Skeletal muscle cell (primary cell): Measurements from ENCODE around the gene CIBAR2.
A peak's percentile ranks its signal among the peaks of the same experiment; 100 is the strongest.

Source experiments
- DNase-seq: peaks from one replicate; pipeline ENCODE4 v3.0.0-alpha.2; 2010; ENCODE audit warnings: low read depth
- H3K4me3 ChIP-seq: 2 replicates; pipeline ENCODE4 v1.5.1; 2011; ENCODE audit warnings: low read depth, mild to moderate bottlenecking, control low read depth, low read length, moderate library complexity

Gene CIBAR2

GRCh38 chr16:85145734-85146531, 33.7 kb upstream of the CIBAR2 start:
- DNase-seq = no peak
- H3K4me3 ChIP-seq = no peak overlapping the region

DNA sequence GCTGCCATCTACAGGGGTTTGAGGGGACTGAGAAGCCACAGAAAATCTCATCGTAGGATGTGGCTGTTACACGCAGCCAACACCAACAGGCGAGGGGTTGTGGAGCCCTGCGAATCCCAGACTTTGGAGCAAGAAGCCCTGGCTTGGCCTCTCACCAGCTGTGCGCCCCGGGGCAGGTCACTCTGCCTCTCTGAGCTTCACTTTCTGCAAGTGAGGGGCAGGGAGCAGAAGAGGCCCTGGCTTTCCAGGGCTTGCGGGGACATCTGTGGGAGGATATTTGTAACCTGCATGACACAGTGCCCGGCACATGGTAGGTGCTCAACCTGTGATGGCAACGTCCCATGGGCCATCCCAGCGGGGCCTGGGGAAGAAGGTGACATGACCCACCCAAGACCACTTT, 32.9 kb upstream of the CIBAR2 start:
- no peak overlapping the region for H3K4me3 ChIP-seq
- DNase-seq = no peak

DNA sequence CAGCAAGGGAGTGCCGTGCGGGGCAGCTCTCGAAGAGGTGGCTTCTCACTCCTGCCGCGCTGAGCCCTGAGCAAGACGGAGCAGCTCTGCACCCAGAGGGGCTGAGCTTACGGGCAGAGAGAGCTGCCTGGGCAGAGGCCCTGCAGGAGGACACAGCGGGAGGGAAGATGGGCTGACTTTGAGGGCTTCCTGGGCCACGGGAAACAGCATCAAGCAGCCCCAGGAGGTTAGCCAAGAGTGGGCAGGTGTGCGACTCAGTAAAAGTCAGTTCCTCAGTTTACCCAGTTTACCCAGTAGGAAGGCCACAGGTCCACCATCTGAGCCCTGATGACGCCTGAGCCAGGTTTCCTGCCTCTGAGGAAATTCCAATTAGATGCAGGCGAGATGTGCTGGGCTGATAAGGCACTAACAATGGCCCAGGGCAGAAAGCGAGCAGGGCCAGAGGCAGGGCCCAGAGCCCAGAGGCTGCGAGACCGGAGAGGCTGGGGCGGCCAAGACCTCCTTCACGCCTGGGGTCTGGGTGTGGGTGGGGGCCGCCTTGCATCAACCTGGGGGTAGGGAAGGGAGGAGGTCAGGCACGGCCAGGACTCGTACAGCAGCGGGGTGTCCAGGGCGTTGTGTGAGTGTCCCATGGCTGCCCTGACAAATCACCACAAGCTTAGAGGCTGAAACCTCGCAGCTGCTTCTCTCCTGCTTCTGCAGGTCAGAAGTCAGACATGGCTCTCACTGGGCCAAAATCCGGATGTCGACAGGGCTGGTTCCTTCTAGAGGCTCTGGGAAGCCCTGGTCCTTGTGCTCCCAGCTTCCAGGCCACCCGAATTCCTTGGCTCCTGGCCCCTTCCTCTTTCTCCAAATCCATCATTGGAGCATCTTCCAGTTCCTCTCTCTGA, 32.0 kb upstream of the CIBAR2 start:
- no peak overlapping the region for H3K4me3 ChIP-seq
- DNase-seq = no peak

DNA sequence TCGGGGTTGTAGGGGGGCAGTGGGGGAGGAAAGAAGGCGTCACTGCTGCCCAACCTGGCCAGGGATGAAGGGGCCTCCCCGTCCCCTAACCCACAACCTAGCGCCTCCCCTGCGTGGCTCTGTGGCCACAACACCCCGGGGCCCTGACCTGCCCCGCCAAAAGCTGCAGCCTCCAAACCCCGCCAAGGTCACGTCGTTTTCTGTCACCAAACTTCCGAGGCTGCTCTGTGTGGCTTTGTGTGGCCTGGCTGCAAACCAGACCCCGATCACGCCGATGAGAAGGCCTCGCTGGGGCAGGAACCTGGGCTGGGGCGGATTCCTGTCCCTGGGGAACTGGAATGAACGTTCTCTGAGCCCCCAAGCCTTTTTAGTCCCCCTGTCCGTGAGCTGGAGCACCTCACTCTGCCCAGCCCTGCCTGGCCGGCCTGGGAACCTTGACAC, 30.5 kb upstream of the CIBAR2 start:
- no peak overlapping the region for H3K4me3 ChIP-seq
- DNase-seq = no peak

GRCh38 chr16:85142129-85142513, 29.8 kb upstream of the CIBAR2 start:
- no peak for DNase-seq
- no peak overlapping the region for H3K4me3 ChIP-seq

DNA sequence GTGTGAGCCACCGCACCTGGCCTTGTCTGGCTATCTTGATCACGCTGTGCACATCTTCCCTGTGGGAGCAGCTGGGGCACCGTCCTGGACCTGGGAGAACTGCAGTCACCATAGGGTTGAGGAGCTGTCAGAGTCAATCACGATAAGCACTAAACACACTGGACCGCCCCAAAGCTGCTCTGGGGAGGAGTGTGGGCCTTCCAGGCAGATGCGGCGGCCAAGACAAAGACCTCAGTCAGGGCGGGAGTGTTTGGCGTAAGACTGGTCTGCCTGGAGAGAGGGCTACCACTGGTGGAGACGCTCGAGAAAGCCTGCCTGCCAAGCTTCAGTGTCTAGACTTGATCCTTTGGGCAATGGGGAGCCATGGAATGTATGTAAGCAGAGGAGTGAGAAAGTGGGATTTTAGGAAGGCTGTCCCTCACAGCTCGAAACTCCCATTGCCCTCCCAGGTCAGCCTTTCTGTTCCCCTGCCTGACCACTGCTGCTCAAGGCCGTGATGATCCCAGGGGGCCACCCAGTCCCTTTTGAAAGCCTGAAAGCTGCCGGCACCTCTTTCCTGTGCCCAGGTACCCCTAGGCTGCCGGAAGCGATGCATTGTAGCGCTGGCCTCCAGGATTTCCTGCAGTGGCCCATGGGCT, 29.3 kb upstream of the CIBAR2 start:
- no peak for DNase-seq
- no peak overlapping the region for H3K4me3 ChIP-seq

DNA sequence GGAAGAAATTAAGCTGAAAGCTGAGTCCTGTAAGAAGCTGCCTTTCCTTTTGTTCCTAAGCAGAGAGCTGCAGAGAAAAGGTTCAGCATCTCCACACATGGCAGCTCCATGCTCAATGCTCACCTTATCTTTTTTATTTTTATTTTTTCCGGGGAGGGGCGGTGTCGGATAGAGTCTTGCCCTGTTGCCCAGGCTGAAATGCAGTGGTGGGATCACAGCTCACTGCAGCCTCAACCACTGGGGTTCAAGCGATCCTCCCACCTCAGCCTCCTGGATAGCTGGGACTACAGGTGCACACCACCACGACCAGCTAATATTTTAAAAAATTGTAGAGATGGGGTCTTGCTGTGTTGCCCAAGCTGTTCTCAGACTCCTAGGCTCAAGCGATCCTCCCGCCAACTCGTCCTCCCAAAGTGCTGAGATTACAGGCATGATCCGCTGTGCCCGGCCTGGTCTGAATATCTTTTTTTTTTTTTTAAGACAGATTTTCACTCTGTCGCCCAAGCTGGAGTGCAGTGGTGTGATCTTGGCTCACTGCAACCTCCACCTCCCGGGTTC, 28.3 kb upstream of the CIBAR2 start:
- no peak overlapping the region for H3K4me3 ChIP-seq
- no peak for DNase-seq

GRCh38 chr16:85139881-85140339, 27.6 kb upstream of the CIBAR2 start:
- DNase-seq = no peak
- H3K4me3 ChIP-seq = no peak overlapping the region

DNA sequence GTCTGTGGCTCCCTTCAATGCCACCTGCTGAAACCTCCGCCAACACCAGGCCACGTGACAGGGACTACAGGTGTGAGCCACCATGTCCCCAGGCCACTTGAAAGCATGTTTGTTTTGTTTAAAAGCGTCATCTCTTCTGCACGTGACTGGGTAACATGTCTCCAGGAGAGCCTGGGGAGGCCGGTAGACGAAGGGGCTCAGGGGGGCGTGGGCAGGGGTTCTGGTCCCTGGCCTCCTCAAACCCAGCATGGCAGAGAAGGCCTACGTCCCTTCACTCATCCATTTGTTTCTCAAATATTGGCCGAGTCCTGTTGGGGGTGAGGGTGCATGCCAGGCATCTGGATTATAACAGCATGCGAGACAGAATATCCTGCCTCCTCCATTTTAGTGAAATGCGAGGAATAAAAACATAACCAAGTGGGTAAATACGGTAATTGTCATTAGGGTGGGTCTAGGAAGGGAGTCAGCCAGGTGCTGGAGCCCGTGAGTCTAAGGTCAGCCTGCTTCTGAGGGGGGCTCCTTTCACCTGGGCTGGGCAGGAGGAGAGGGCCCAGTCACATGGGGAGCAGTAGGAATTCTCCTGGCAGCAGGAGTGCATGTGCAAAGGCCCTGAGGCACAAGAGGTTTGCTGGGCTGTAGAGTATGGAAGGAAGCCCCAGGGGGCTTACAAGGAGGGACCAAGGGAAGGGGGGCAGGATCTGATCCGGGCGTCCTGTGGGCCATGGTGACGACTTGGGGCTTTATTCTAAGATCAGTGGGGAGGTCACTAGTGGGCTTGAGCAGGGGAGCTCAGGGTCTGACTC, 26.8 kb upstream of the CIBAR2 start:
- no peak for DNase-seq

GRCh38 chr16:85138073-85138824, 26.0 kb upstream of the CIBAR2 start:
- no peak for DNase-seq
- H3K4me3 ChIP-seq = no peak overlapping the region

More for the DNA sequence above, 26.8 kb upstream of the CIBAR2 start:
- no peak overlapping the region for H3K4me3 ChIP-seq

- H3K4me3 ChIP-seq = peak overlapping the region; percentile 17
- peak; percentile 79 for DNase-seq
These were observed 25.2 kb upstream of the CIBAR2 start for GRCh38 chr16:85137323-85138072.

DNA sequence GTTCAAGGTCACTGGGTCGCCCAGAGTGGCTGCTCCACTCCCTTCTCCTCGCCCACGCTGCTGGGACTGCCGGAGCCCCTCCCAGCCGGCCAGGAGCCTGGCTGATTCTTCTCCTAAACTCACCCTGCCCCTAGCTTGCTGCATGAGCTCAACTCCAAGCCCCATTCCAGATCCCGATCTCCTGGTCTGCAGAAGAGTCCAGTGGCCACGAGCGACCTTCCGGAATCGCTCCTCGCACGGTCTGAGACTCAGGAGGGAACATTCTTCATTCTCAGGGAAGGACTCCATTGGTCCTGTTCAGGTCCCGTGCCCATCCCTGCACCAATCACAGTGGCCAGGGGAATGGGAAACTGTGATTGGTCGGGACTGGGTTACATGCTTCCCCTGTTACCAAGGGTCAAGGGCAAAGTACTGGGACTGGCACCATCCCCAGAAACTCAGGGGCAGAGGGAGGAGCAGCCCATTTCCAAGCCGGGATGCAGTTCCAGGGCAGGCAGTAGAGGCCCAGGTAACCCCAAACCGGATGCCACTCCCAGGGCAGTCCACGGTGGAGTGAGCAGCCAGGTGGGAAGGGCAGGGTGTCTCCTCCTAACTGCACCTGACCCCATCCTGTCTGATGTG, 24.5 kb upstream of the CIBAR2 start:
- no peak for DNase-seq
- peak overlapping the region; percentile 7 for H3K4me3 ChIP-seq

GRCh38 chr16:85136213-85136701, 24.0 kb upstream of the CIBAR2 start:
- no peak overlapping the region for H3K4me3 ChIP-seq
- no peak for DNase-seq

GRCh38 chr16:85134789-85135142, 22.5 kb upstream of the CIBAR2 start:
- DNase-seq = no peak
- no peak overlapping the region for H3K4me3 ChIP-seq

DNA sequence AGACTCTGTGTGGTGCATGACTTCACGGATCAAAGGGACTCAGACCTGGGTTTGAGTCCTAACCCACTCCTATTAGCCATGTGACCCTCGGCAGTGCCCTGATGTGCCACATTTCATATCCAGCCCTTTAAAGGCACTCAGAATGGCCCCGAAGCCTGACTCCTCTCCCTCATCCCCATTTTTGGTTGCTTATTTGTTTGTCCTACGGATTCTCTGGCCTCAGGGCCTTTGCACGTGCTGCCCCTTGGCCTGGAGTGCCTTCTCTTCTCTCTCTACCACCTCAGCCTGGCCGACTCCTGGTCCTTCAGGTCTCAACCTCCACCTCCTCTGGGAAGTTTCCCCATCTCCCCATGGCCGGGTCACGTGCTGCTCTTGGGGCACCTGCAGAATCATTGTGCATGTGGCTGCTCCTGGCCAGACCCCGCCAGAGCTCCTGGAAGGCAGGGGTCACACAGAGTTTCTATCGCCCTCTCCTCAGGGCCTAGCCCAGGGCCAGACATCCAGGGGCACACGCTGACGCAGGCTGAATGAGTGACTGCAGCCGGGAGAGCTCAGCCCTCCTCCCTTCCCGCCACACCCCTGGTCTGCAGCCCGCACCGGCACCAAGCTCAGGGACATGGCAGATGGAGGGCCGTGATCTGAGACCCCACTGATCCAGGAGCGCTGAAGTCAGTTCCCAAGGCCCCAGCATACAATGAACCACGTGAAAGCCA, 22.0 kb upstream of the CIBAR2 start:
- DNase-seq = no peak
- no peak overlapping the region for H3K4me3 ChIP-seq

GRCh38 chr16:85133290-85133599, 21.0 kb upstream of the CIBAR2 start:
- no peak for DNase-seq
- no peak overlapping the region for H3K4me3 ChIP-seq
